Epithelial cell of proximal tubule (primary cell): ENCODE measurements around the gene DGCR6. TPM values are rescaled to one million over a fixed set of nuclear protein-coding genes. Genes with fewer than 3 reads are reported as not detected.
"Not testable (repeated sequence)": the region's sequence is repeated elsewhere in the genome, so short reads cannot be mapped to it uniquely, and the experiment has no call there.

Experiments used
- DNase-seq: peaks from one replicate; pipeline ENCODE4 v3.0.0-alpha.2; 2011; ENCODE audit warnings: low read depth
- H3K4me3 ChIP-seq: 2 replicates; pipeline ENCODE4 v1.5.1; 2011; ENCODE audit warnings: low read depth, mild to moderate bottlenecking, low read length
- total RNA-seq: library from RNA; depleted of rRNA; stranded (reverse); fragments of >200 nt; gene quantifications from 2 replicates; pipeline ENCODE4 v1.2.3, GENCODE V29; 2015

The DGCR6 gene
- total RNA-seq, 1 donor from 2014 or later: 2.8 TPM

DNA sequence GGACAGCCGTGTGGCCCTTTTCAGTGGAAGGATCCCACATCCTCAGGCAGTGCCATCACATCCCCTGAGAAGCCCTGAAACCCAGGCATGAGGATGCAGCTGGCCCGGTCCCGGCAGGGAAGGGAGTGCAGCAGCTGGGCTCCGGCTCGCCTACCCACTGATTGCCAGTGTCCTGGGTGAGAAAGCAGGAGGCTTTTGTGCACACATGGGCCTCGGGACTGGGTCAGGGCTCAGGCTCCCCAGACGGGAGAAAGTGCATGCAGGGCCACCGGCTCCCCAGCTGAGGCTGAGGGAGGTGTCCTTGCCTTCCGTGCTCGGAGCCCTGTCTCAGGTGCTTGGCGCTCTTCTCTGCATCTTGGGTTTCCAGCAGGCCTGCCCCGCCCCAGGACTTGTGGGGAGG, 53.6 kb downstream of the DGCR6 start:
- DNase-seq, H3K4me3 ChIP-seq: not testable (repeated sequence)

DNA sequence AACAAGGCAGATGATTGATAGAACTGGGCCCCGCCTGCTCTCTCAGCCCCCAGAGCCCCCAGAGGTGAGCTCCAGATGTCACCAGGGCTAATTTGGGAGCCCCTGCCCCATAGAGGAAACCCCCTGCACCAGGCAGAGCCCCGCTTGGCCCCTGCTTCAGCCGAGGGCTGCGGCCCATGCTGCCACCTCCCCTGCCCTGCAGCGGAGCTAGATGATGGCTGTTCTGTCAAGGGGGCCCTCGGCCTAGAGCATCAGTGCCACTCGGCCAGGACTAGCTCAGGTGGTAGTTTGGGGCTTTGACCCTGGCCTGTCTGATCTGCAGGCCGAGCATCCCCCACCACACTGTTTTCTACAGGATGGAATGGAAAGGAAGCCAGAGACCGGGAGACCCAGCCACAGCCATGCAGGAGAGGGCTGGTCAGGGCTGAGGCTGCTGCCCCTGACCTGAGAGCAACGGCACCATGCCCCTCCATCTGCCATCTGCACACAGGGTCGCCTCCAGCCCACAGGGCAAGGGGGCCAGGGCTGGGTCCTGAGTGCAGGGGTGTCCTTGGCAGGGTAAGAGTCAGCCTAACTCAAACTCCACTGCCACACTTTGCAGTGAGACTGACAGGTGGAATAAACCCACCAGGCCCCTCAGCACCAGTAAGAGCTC, 54.2 kb downstream of the DGCR6 start:
- DNase-seq, H3K4me3 ChIP-seq: not testable (repeated sequence)

DNA sequence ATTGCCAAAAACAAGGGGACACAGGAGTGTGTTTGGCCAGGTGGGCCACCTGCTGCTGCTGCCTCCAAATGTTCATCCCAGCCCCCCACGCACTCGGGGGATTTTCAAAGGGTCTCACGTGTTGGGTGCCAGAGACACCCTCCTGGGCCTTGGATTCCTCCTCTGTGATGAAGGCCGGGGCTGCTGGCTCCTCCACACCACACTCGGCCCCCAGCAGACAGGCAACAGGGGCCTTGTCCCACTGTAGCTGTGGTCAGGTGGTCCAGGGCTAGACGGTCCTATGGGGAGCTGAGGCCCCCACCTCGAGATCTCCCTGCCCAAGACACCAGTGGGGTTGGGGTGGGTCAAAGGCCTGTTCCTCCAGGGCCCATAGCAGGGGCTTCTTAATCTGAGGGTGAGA, 55.1 kb downstream of the DGCR6 start:
- not testable (repeated sequence) for H3K4me3 ChIP-seq, DNase-seq

Other genes with a start within 250 kb of the DGCR6 start
- 1.2 and 2.1 TPM in 2 replicates for gene PRODH, start 30.0 kb downstream of the DGCR6 start, total RNA-seq
- gene DGCR2, start 216.1 kb downstream of the DGCR6 start, total RNA-seq: 44.8 and 51.7 TPM in 2 replicates
- gene TSSK2, start 225.0 kb downstream of the DGCR6 start, total RNA-seq: not detected in 2 replicates
- 17.5 and 25.7 TPM in 2 replicates for gene ESS2, start 238.3 kb downstream of the DGCR6 start, total RNA-seq
- not detected in 2 replicates for gene GSC2, start 244.0 kb downstream of the DGCR6 start, total RNA-seq